ENCODE data around the gene ABCC6.
"Not testable (repeated sequence)": the region's sequence is repeated elsewhere in the genome, so short reads cannot be mapped to it uniquely, and the experiment has no call there.

- peak in 1 of 2 donors; percentile 32 for TF ChIP-seq CTCF (IDR thresholded peaks at IDR 0.05; ENCODE audit: extremely low read depth in 1 of 2, insufficient read depth in 1 of 2, low read depth in 1 of 2, low read length in 2 of 2)
- not testable (repeated sequence) for TF ChIP-seq EZH2 (IDR thresholded peaks at IDR 0.05; ENCODE audit: borderline replicate concordance, low read depth, low read length, severe bottlenecking); FOS (IDR thresholded peaks at IDR 0.05; ENCODE audit: borderline replicate concordance, insufficient read depth, low read length); MAX (IDR thresholded peaks at IDR 0.05; ENCODE audit: insufficient read depth, insufficient read length); POLR2A (IDR thresholded peaks at IDR 0.05; ENCODE audit: low read depth, low read length); MYC (IDR thresholded peaks at IDR 0.05; ENCODE audit: low read depth, low read length)
Measured at GRCh38 chr16:16202400-16203143, 20.7 kb downstream of the ABCC6 start.

Measured in endothelial cell of umbilical vein (primary cell).